H1 (cell line): ENCODE measurements around the gene TTC23.

Experiments
- CTCF ChIP-seq, 3 experiments: IDR thresholded peaks; 1 replicate in 2 of 3; 2 replicates in 1 of 3; pipeline versions ENCODE4 v1.5.1 to v1.6.1; 2011; ENCODE audit warnings: low read length in 3 of 3, mild to moderate bottlenecking in 3 of 3, inconsistent platforms in 2 of 3, low read depth in 1 of 3, moderate library complexity in 1 of 3; ENCODE audit not compliant: insufficient read depth in 1 of 3; ENCODE audit errors: control extremely low read depth in 1 of 3
- EZH2 ChIP-seq: fragments of 200-600 bp; sonication (generic); IDR thresholded peaks from 2 replicates; pipeline ENCODE4 v1.7.1; 2012; ENCODE audit warnings: low read depth, mild to moderate bottlenecking, moderate library complexity, low read length, inconsistent platforms; ENCODE audit not compliant: severe bottlenecking

- TF ChIP-seq CTCF (IDR thresholded peaks at IDR 0.05; ENCODE audit: control extremely low read depth in 1 of 3, insufficient read depth in 1 of 3, low read depth in 1 of 3, low read length in 3 of 3), result no peak
- no peak for TF ChIP-seq EZH2
These were observed 138.6 kb downstream of the TTC23 start for GRCh38 chr15:99110581-99111320.
